Neuronal stem cell (in vitro differentiated cells): ENCODE data around the gene RIPOR3.
"Not testable (repeated sequence)": the region's sequence is repeated elsewhere in the genome, so short reads cannot be mapped to it uniquely, and the experiment has no call there.

Experiments
- DNase-seq: peaks from one replicate; pipeline ENCODE4 v3.0.0-alpha.2; 2013; ENCODE audit warnings: low spot score
- H2AFZ ChIP-seq: one replicate; pipeline ENCODE4 v1.6.1; 2013; ENCODE audit warnings: mild to moderate bottlenecking, low read length, inconsistent platforms
- H2AK5ac ChIP-seq: 2 replicates; pipeline ENCODE4 v1.6.1; 2013; ENCODE audit warnings: low read depth, mild to moderate bottlenecking, inconsistent platforms, low read length, moderate library complexity, mixed read lengths
- H2BK120ac ChIP-seq: 2 replicates; pipeline ENCODE4 v1.6.1; 2013; ENCODE audit warnings: low read depth, mild to moderate bottlenecking, inconsistent platforms, low read length, moderate library complexity, mixed read lengths
- H2BK12ac ChIP-seq: one replicate; pipeline ENCODE4 v1.6.1; 2013; ENCODE audit warnings: low read length, inconsistent platforms
- H2BK15ac ChIP-seq: 2 replicates; pipeline ENCODE4 v1.6.1; 2013; ENCODE audit warnings: mild to moderate bottlenecking, low read length, inconsistent platforms, mixed read lengths
- H2BK5ac ChIP-seq: one replicate; pipeline ENCODE4 v1.6.1; 2013; ENCODE audit warnings: inconsistent platforms, mild to moderate bottlenecking, low read length, moderate library complexity
- H3K14ac ChIP-seq: one replicate; pipeline ENCODE4 v1.6.1; 2013; ENCODE audit warnings: low read length, inconsistent platforms
- H3K18ac ChIP-seq: 2 replicates; pipeline ENCODE4 v1.6.1; 2013; ENCODE audit warnings: low read length, inconsistent platforms
- H3K23ac ChIP-seq: 2 replicates; pipeline ENCODE4 v1.6.1; 2013; ENCODE audit warnings: low read depth, mild to moderate bottlenecking, mixed read lengths, low read length, inconsistent platforms; ENCODE audit not compliant: poor library complexity
- H3K27ac ChIP-seq: replicated peaks from 3 replicates; pipeline ENCODE4 v1.5.1; 2013; ENCODE audit warnings: low read length, inconsistent platforms
- H3K27me3 ChIP-seq, 3 experiments: 2 replicates each; pipeline ENCODE4 v1.6.1; 2013; ENCODE audit warnings: low read length in 3 of 3, mild to moderate bottlenecking in 2 of 3, inconsistent platforms in 1 of 3, low read depth in 1 of 3, mixed read lengths in 1 of 3, moderate library complexity in 1 of 3; ENCODE audit not compliant: control insufficient read depth in 3 of 3, insufficient read depth in 3 of 3
- H3K36me3 ChIP-seq, 2 donors: replicated peaks in 1 of 2; 2 replicates each; pipeline ENCODE4 v1.6.1; 2013; ENCODE audit warnings: low read length in 2 of 2; ENCODE audit not compliant: control insufficient read depth in 2 of 2, insufficient read depth in 2 of 2
- H3K4ac ChIP-seq: 2 replicates; pipeline ENCODE4 v1.6.1; 2013; ENCODE audit warnings: inconsistent platforms, mild to moderate bottlenecking, low read length, moderate library complexity
- H3K4me1 ChIP-seq, 2 donors: 1 replicate in 1 of 2; 2 replicates in 1 of 2; pipeline ENCODE4 v1.6.1; 2013; ENCODE audit warnings: low read length in 2 of 2, low read depth in 1 of 2; ENCODE audit not compliant: control insufficient read depth in 2 of 2, insufficient read depth in 1 of 2
- H3K4me2 ChIP-seq: one replicate; pipeline ENCODE4 v1.6.1; 2013; ENCODE audit warnings: mild to moderate bottlenecking, low read length, inconsistent platforms; ENCODE audit not compliant: insufficient read depth, poor library complexity, severe bottlenecking
- H3K4me3 ChIP-seq, 2 donors: 2 replicates each; pipeline ENCODE4 v1.5.1; 2013; ENCODE audit warnings: low read length in 2 of 2, mild to moderate bottlenecking in 2 of 2, inconsistent platforms in 1 of 2, moderate library complexity in 1 of 2
- H3K79me1 ChIP-seq: one replicate; pipeline ENCODE4 v1.6.1; 2013; ENCODE audit warnings: low read depth, mild to moderate bottlenecking, inconsistent platforms, low read length, moderate library complexity
- H3K9ac ChIP-seq: one replicate; pipeline ENCODE4 v1.6.1; 2013; ENCODE audit warnings: mild to moderate bottlenecking, low read depth, low read length, inconsistent platforms; ENCODE audit not compliant: poor library complexity
- H3K9me3 ChIP-seq, 2 donors: replicated peaks in 1 of 2; 2 replicates each; pipeline versions ENCODE3 to v1.6.1; 2013; ENCODE audit warnings: low read length in 2 of 2, mild to moderate bottlenecking in 2 of 2, inconsistent platforms in 1 of 2, low read depth in 1 of 2, mixed read lengths in 1 of 2, moderate library complexity in 1 of 2; ENCODE audit not compliant: control insufficient read depth in 2 of 2, insufficient read depth in 1 of 2
- H4K8ac ChIP-seq: one replicate; pipeline ENCODE4 v1.6.1; 2013; ENCODE audit warnings: low read depth, mild to moderate bottlenecking, inconsistent platforms, low read length, moderate library complexity
- H4K91ac ChIP-seq: one replicate; pipeline ENCODE4 v1.6.1; 2013; ENCODE audit warnings: low read length, low read depth, mild to moderate bottlenecking, inconsistent platforms; ENCODE audit not compliant: poor library complexity
- WGBS, 2 donors: extraction: QIAGEN DNeasy Blood & Tissue Kit; methylation state at CpG; one replicate each; pipeline ENCODE4 v1.1.7; 2013; ENCODE audit warnings: missing lambda C conversion rate in 2 of 2, mixed read lengths in 1 of 2; ENCODE audit not compliant: insufficient read length in 2 of 2, insufficient replicate concordance in 1 of 2; ENCODE audit errors: extremely low coverage in 2 of 2; 5-methylcytosine and 5-hydroxymethylcytosine counted together

The RIPOR3 gene

DNA sequence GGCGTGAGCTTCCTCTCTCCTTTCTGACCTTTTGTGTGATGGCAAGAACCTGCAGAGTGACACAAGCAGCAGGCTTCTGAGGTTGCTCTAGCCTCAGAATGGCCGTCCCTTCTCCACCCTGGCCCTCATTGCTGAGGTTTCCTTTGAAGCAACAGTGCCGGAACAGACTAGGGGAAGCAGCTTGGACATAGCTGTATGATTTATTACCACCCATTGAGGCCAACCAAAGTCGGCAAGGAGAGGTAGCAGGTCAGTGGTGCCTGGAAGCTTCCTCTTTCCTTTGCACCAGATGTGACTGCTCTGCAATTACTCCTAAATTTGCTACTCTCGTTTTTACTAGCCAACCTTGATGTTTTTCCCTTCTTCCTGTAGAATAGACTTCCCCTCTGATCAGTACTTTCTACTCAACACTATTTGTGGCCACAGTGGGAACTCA, 149.7 kb downstream of the RIPOR3 start:
- Histone ChIP-seq H3K36me3 (peaks cover 0 to 7% of the 10 kb centered on the region in 2 donors), H3K23ac (peak overlapping the region; percentile 1), H2BK15ac (no peak overlapping the region), H3K18ac (no peak overlapping the region), H2BK5ac (no peak overlapping the region), H4K8ac (no peak overlapping the region), H2BK120ac (no peak overlapping the region), H3K79me1 (no peaks in the 10 kb centered on the region), H4K91ac (no peak overlapping the region), H3K9ac (no peak overlapping the region), H3K4me1 (no peaks in the 10 kb centered on the region), H3K9me3 (no peaks in the 10 kb centered on the region), H3K14ac (no peak overlapping the region), H2AFZ (no peak overlapping the region), H3K4me2 (no peak overlapping the region), H3K4me3 (no peak overlapping the region), H3K27me3 (no peaks in the 10 kb centered on the region), H2AK5ac (no peak overlapping the region), H3K4ac (no peak overlapping the region), H3K27ac (no peak overlapping the region), H2BK12ac (no peak overlapping the region)
- DNase-seq: no peak
- no CpG with 5 or more reads among the region's 5 CpGs for WGBS, 2 donors

DNA sequence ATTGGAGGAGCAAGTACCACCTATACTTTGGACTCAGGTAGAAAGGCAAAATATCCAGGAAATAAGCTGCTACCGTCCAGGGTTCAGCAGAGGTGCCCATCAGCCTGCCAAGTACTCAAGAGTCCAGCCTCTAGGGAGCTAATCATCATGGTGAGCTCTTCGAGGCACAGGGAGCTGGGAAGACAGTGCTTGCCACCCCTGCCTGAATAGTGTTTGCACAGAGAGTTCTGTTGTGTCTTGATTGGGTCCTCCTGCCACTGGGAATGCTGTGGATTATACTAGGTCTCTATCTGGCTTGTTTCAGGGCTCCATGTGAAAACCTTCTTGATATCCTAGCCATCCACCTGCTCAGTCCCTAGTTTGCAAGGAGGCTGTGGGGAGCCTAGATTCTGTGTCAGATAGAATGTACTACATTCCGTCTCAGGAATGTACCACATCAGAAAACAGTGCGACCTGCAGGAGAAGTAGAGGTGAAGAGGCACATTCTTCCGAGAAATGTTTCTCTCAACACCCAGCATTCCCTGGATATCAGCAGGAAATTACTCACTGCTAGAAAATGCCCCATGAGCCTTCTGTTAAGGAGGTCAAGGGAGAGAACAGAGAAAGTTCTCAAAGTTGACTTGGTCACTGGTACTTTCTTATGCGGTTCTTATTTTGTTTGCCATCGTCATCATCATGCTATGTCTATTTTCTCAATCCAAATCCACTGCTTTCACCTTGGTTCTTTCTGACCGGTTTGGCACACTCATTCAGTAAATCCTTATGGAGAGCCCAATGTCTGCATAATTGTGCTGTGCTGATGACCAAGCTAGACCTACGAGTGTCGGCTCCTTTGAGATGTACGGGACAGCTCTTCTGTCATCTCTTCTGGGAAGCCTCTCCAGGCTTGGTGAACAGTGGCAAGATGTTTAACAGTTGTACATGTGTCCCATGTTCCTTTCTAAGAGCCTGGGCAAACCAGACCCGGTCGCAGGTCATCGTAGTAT, 150.4 kb downstream of the RIPOR3 start:
- H3K36me3 ChIP-seq: peaks cover 0 to 7% of the 10 kb centered on the region in 2 donors
- no peak for DNase-seq
- no peak overlapping the region for H2BK12ac ChIP-seq
- WGBS, 2 donors: no CpG with 5 or more reads among the region's 14 CpGs
- no peak overlapping the region for H2BK5ac ChIP-seq
- H3K23ac ChIP-seq: peak overlapping the region; percentile 1
- H3K9me3 ChIP-seq: no peaks in the 10 kb centered on the region
- H3K79me1 ChIP-seq: no peaks in the 10 kb centered on the region
- H3K9ac ChIP-seq: no peak overlapping the region
- H2AK5ac ChIP-seq: no peak overlapping the region
- H4K91ac ChIP-seq: no peak overlapping the region
- H3K4me3 ChIP-seq: no peak overlapping the region
- no peaks in the 10 kb centered on the region for H3K27me3 ChIP-seq
- H3K4me1 ChIP-seq: no peaks in the 10 kb centered on the region
- H2BK15ac ChIP-seq: no peak overlapping the region
- H2AFZ ChIP-seq: no peak overlapping the region
- no peak overlapping the region for H4K8ac ChIP-seq
- no peak overlapping the region for H3K18ac ChIP-seq
- H2BK120ac ChIP-seq: no peak overlapping the region
- H3K4ac ChIP-seq: no peak overlapping the region
- no peak overlapping the region for H3K27ac ChIP-seq
- no peak overlapping the region for H3K14ac ChIP-seq
- H3K4me2 ChIP-seq: no peak overlapping the region

GRCh38 chr20:50539798-50540197, 151.5 kb downstream of the RIPOR3 start:
- H3K23ac ChIP-seq, H2BK12ac ChIP-seq, H3K4ac ChIP-seq, H4K91ac ChIP-seq, DNase-seq, H3K4me2 ChIP-seq, H3K36me3 ChIP-seq, H3K9me3 ChIP-seq, H3K9ac ChIP-seq, H2AFZ ChIP-seq, H4K8ac ChIP-seq, H3K27ac ChIP-seq, H3K18ac ChIP-seq, H3K4me1 ChIP-seq, H3K14ac ChIP-seq, H3K4me3 ChIP-seq, H3K79me1 ChIP-seq, H3K27me3 ChIP-seq, H2BK120ac ChIP-seq, H2BK5ac ChIP-seq, H2AK5ac ChIP-seq, H2BK15ac ChIP-seq: not testable (repeated sequence)
- no CpG with 5 or more reads among the region's 8 CpGs for WGBS, 2 donors

DNA sequence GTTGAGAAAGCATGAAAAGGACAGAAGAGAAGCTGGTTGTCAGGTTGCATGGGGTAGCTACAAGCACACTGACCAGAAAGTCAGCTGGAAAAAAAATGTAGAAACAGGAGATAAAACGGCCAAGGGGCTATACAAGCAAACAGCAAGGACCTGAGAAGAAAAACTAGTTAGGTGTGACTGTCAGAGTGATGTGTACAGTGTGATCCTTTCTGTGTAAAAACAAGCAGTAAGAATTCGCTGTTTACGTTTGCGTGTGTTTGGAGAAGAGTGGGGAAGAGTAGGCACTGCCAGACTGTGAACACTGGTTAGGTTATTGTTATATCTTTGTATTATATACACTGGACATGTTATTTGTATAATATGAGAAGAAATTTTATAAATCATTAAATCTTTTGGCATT, 153.1 kb downstream of the RIPOR3 start:
- peaks cover 0 to 3% of the 10 kb centered on the region in 2 donors for H3K4me1 ChIP-seq
- no peak overlapping the region for H3K27ac ChIP-seq
- no peaks in the 10 kb centered on the region for H3K9me3 ChIP-seq
- no peak overlapping the region for H2BK5ac ChIP-seq
- no peaks in the 10 kb centered on the region for H3K27me3 ChIP-seq
- H2AFZ ChIP-seq: no peak overlapping the region
- no peak overlapping the region for H3K23ac ChIP-seq
- no peaks in the 10 kb centered on the region for H3K79me1 ChIP-seq
- H2BK120ac ChIP-seq: no peak overlapping the region
- no peak overlapping the region for H2AK5ac ChIP-seq
- no peak overlapping the region for H3K4me2 ChIP-seq
- no peak overlapping the region for H4K8ac ChIP-seq
- H2BK12ac ChIP-seq: no peak overlapping the region
- H3K9ac ChIP-seq: no peak overlapping the region
- peak overlapping the region; percentile 17 for H3K14ac ChIP-seq
- no CpG with 5 or more reads among the region's 4 CpGs for WGBS, 2 donors
- no peak overlapping the region for H3K4ac ChIP-seq
- peaks cover 0 to 7% of the 10 kb centered on the region in 2 donors for H3K36me3 ChIP-seq
- H4K91ac ChIP-seq: no peak overlapping the region
- H3K4me3 ChIP-seq: no peak overlapping the region
- H2BK15ac ChIP-seq: no peak overlapping the region
- no peak overlapping the region for H3K18ac ChIP-seq
- no peak for DNase-seq
